Thyroid gland (tissue), 4 donors: ENCODE measurements around the gene OR5T2.

Experiments
- CTCF ChIP-seq, 6 experiments: fragments of 200-600 bp in 3 of 6; fragments of 450-650 bp in 3 of 6; sonication (generic) in 3 of 6; IDR thresholded peaks; one replicate each; pipeline ENCODE4 v1.5.1; 2016 to 2019; ENCODE audit warnings: antibody characterized with exemption in 6 of 6, mild to moderate bottlenecking in 2 of 6, inconsistent platforms in 1 of 6, moderate library complexity in 1 of 6
- POLR2A ChIP-seq, 2 donors: fragments of 450-650 bp; IDR thresholded peaks; one replicate each; pipeline ENCODE4 v1.6.1; 2017; ENCODE audit warnings: antibody characterized with exemption in 2 of 2, mild to moderate bottlenecking in 2 of 2, moderate library complexity in 1 of 2

- TF ChIP-seq CTCF (IDR thresholded peaks at IDR 0.05) (no peak), POLR2A (IDR thresholded peaks at IDR 0.05) (no peak)
These were observed at the start of gene OR5T2 for GRCh38 chr11:56234155-56234554.
